HK-2 (cell line): ENCODE results near the gene SH3D19.
"Not testable (repeated sequence)": the region's sequence is repeated elsewhere in the genome, so short reads cannot be mapped to it uniquely, and the experiment has no call there.

ENCODE experiments used
- DNase-seq: peaks from one replicate; pipeline ENCODE4 v3.0.0-alpha.2; 2018; ENCODE audit not compliant: unreplicated experiment

The SH3D19 gene

GRCh38 chr4:151321586-151321985, 3.8 kb downstream of the SH3D19 start:
- no peak for DNase-seq

DNA sequence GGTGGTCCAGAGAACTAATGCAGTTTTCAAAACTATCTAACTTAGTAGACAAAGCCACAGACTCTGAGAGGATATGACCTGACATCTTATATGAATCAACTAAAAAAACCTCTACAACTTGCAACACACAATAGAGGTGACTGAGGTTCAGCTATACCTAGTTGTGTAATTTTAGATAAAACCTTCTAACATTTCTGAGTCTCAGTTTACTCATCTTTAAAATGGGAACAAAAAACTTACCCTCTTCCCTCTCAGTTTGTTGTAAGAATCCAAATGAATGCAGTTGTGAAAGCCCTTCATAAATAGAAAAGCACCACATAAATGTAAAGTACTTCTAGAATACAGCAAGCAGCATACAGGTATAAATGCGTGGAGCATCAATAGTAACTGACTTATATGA, 5.9 kb downstream of the SH3D19 start:
- no peak for DNase-seq

DNA sequence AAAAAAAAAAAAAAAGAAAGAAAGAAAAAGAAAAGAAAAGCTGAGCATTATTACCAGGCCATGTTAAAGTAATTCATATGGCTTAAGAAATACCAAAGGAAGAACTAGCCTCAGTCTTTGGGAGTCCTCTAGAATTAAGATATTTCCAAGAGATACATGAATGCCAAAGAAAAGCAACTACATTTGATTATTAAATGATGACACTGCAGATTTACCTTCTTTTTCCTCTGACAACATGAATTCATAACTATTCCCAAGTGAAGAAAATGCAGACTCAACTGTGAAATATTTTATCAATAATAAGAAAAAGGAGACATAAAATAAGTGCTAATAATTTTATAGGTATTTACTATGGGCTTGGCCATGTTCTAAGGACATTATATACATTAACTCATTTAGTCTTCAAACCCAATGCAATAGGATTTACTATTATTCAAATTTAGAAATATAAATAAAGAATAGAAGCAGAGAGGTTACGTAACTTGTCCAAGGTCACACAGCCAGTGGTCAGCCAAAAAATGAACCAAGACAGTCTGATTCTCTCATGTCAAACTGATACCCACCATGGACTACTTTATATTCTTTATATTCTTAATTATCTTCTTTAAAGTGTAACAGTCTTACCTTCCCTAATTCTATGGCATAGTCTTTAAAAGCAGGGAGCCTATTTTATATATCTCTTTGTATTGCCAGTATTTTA, 6.9 kb downstream of the SH3D19 start:
- DNase-seq = no peak

DNA sequence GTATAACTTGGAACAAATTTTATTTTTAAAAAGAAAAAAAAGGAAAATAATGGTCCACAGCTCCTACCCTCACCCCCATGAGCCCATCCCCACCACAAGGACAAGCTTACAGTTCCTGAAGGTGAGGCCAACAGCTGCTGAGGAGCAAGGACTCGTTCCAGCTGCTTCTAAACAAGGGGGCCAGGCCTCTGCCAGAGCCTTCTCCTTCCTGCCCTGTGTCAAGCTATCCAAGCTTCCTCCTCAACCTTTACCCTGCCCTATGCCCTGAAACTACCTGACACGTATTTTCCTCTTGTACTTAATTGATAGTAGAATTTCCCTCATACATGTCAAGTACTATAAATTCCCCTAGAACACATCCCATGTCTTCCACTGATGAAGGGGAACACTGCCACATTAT, 8.8 kb downstream of the SH3D19 start:
- DNase-seq = no peak

- no peak for DNase-seq
These were observed 10.1 kb downstream of the SH3D19 start for GRCh38 chr4:151315212-151315886.

DNA sequence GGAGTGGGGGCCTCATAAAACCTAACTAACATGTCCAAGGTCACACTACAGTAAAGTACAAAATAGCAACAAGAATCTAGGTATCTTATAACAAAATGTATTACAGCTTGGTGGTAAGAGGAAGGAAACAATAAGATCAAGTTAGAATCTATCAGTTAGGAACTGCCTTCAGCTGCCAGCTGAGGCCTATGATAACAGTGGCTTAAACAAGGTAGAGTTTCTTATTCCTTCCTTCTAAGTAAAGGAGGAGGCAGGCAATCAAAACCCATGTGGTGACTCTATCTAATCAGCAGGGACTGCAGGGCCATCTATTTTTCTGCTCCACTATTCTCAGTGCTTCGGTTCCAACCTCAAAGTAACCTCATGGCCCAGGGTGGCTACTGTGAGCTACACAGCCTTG, 10.9 kb downstream of the SH3D19 start:
- DNase-seq = no peak

DNA sequence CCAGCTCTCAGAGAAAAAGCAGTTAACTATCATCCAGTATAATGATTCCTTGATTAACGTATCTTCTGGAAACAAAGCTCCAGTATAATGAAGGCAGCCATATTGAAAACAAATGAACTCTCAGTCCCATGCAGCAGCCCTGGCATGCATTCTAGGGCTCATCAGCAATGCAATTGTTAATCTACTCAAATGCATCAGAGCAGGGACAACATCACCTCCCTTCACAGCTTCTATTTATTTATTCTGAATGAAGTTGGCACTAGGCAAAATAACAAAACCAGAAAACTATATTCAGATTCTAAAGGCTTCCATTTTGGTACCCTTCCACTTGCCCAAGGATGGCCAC, 11.4 kb downstream of the SH3D19 start:
- no peak for DNase-seq

- no peak for DNase-seq
These were observed 11.9 kb downstream of the SH3D19 start for GRCh38 chr4:151313306-151314009.

GRCh38 chr4:151310124-151310728, 15.2 kb downstream of the SH3D19 start:
- no peak for DNase-seq

DNA sequence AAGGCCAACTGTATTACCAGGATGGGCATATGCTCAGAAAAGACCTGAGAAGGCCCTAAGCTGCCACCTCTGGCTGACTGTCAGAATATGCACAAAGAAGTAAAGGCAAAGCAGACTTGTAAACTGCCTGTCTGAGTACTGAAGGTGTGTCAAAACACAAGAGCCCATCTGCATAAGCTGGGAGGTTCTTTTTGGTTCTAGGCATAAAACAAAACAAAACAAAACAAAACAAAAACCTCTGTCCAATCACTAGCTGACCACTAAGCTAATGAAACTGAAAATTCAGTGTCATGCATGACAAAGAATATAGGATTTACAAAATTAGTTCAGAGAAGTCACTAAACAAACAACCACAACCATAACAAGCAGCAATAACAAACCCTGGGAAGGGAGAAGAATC, 20.6 kb downstream of the SH3D19 start:
- no peak for DNase-seq

- DNase-seq = no peak
These were observed 21.2 kb downstream of the SH3D19 start for GRCh38 chr4:151304226-151304625.

GRCh38 chr4:151302432-151302831, 23.0 kb downstream of the SH3D19 start:
- DNase-seq = no peak

DNA sequence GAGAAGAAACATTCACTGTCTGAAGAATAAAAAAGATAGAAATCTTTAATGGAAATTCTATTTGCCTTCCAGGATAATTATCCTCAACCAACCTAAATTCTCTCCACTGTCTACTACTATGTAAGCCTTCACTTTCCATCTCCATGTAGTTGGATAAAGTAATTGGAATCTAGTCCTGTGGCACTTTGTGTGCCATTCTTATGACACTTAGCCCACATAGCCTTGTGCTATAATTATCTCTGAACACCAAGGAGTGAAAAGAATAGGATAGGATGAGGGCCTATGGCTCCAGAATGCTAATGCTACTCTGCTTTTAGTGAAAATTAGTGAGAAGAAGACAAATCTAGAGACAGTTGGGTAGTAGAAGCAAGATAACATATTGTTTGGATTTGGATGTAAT, 28.2 kb downstream of the SH3D19 start:
- no peak for DNase-seq

DNA sequence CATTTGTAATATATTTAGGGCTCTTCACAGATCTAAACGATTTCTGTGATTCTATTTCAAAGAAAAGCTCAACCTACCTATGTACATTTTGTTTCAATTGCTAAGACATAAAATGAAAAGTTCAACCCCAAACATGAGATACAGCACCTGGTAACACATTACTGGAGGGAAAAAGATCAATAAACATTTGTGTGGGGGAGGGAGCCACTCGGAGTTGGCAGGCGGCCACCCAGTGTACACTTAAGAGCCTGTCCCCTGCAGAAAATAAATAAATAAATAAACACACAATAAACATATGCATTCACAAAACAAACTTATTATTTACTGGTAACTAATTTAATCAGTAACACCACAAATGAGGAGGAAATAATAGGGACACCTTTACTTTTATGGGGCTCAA, 29.2 kb downstream of the SH3D19 start:
- no peak for DNase-seq

- no peak for DNase-seq
These were observed 30.4 kb downstream of the SH3D19 start for GRCh38 chr4:151294833-151295496.

GRCh38 chr4:151292038-151292437, 33.4 kb downstream of the SH3D19 start:
- DNase-seq = no peak

- DNase-seq = no peak
These were observed 33.9 kb downstream of the SH3D19 start for GRCh38 chr4:151291485-151291884.

- no peak for DNase-seq
These were observed 38.0 kb downstream of the SH3D19 start for GRCh38 chr4:151287409-151287808.

GRCh38 chr4:151284534-151285245, 40.7 kb downstream of the SH3D19 start:
- DNase-seq = no peak

DNA sequence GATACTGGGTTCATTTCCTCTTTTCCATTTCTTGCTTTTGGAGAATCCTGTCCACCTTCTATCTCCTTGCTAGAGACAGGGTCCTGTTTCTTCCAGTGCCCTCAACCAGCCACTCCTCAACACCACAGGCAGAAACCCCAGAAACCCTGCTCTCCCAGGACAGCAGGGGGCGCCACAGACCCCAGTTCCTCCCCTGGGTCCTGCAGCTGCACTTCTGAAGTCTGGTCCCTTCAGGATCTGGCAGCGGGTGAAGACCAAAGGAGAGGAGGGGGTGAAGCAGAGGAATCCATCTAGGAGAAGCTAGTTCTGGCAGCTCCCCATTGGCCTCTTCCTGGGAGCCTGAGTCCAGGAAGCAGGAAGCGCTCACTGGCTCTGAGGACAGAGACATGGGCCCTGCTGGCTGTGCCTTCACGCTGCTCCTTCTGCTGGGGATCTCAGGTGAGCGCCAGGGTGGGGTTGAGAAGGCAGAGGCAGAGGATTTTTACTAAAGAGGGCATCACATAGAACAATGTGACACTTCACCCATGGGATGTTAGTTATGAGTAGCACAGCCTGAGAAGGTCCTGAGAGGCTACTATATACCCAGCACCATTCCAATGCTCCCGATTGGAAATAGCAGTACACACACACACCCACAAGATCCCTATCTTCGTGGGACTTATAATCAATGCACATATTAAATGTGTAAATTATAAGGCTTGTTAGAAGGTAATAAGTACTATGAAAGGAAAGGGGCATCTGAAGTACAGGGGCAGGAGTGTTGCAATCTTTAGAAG, 48.4 kb downstream of the SH3D19 start, which contains the start of gene PRSS48:
PRSS48 (plus strand) TSS at position 375 of the 776 bp plus-strand sequence; CDS start at position 387, 12 bp downstream.
- DNase-seq = peak; percentile 67

- DNase-seq = not testable (repeated sequence)
These were observed 56.5 kb downstream of the SH3D19 start for GRCh38 chr4:151268905-151269304.
